ENCODE results near the gene KMT2A.

KMT2A gene

DNA sequence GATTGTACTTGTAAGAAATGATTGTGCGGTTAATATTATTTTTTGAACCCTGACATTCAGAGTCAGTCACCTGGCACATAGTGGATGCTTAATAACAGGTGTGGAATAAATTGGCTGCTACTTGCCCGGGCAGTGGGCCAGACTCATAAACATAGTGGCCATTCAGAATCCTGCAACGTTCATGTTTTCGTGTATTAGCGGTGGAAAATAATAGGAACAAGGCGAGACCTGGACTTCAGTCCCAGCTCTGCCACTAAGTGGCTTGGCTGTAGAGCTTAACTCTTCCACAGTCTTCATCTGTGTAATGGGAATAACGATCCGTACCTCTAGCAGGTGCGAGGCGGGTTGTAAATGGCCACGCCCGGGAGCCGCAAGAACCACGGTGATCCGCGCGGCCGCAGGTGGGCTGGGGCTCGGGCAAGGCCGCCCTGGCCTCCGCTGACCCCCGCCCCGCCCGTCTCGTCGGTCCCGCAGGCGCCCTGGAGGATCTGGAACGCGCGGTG, 93.9 kb downstream of the KMT2A start:
- Histone ChIP-seq H3K36me3 (peaks cover 0 to 21% (median 8%) of the 10 kb centered on the region in 11 experiments; a peak in 11 of 22 replicates), H3K4me1 (peaks cover 23 to 63% (median 45%) of the 10 kb centered on the region in 10 experiments), H3K4me3 (peak overlapping the region; percentile 67 to 88 (median 77)), H3K9ac (peak overlapping the region; percentile 71 to 94 (median 80)), H3K9me3 (replicated peaks in 1 of 11) (no peaks in the 10 kb centered on the region), H4K20me1 (peaks cover 0 to 3% (median 0%) of the 10 kb centered on the region in 11 experiments; a peak in 6 of 22 replicates), H3K4me2 (peak overlapping the region; percentile 81 to 99 (median 94)), H3K27ac (peak overlapping the region; percentile 17 to 87 (median 76); a peak in 20 of 22 replicates), H3K27me3 (peaks cover 0 to 23% (median 0%) of the 10 kb centered on the region in 11 experiments; a peak in 4 of 22 replicates)
- no peak for TF ChIP-seq Cebpa-rat (IDR thresholded peaks at IDR 0.05)

DNA sequence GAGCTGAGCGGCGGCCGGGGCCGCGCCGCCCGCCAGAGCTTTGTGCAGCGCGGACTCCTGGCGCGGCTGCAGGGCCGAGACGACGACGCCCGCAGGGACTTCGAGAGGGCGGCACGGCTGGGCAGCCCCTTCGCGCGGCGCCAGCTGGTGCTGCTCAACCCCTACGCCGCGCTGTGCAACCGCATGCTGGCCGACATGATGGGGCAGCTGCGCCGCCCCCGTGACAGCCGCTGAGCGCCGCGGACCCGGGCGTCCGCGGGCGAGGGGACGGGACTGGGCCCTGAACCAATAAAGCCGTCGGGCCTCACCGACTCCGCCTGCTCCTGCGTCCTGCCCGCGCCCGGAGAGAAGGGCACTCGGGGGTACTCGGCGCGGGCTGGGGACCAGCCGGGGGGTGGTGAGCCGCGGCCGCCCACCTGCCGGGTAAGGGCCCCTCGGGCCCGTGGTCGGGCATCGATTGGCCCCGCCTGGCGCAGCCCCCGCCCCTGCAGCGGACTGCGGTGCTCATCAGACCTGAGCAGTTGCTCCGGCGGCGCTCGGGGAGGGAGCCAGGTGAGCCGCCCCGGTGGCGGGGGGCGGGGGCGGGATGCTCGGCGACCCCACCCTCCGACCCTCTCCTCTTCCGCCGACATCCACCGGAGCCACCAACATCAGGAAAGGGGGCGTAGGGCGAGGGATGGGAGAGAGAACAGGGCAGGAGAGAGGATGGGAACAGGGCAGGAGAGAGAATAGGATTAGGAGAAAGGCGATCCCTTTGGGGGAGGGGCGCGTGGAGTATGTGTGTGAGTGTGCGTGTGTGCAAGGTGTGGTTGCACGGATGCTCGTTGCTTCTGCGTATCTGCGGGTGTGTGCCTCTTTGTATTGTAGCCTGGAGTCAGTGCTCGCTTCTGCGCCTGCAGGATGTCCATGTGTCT, 94.6 kb downstream of the KMT2A start, which contains the start of gene TMEM25:
TMEM25 (plus strand) TSS at position 510 of the 914 bp plus-strand sequence. CDS start 610 bp downstream, outside the sequence.
- Histone ChIP-seq H3K9ac (peak within 1 kb of the TSS; percentile 71 to 94 (median 80)), H3K36me3 (peaks cover 0 to 21% (median 8%) of the 10 kb centered on the region in 11 experiments; a peak in 10 of 22 replicates), H3K9me3 (replicated peaks in 1 of 11) (no peaks in the 10 kb centered on the region), H4K20me1 (no peaks in the 10 kb centered on the region), H3K4me3 (peak within 1 kb of the TSS; percentile 67 to 88 (median 77)), H3K4me2 (peak within 1 kb of the TSS; percentile 81 to 99 (median 94)), H3K27ac (peak within 1 kb of the TSS; percentile 17 to 87 (median 76); a peak in 21 of 22 replicates), H3K4me1 (peaks cover 16 to 56% (median 38%) of the 10 kb centered on the region in 10 experiments), H3K27me3 (peaks cover 0 to 23% (median 0%) of the 10 kb centered on the region in 11 experiments; a peak in 4 of 22 replicates)
- no peak for TF ChIP-seq Cebpa-rat (IDR thresholded peaks at IDR 0.05)

DNA sequence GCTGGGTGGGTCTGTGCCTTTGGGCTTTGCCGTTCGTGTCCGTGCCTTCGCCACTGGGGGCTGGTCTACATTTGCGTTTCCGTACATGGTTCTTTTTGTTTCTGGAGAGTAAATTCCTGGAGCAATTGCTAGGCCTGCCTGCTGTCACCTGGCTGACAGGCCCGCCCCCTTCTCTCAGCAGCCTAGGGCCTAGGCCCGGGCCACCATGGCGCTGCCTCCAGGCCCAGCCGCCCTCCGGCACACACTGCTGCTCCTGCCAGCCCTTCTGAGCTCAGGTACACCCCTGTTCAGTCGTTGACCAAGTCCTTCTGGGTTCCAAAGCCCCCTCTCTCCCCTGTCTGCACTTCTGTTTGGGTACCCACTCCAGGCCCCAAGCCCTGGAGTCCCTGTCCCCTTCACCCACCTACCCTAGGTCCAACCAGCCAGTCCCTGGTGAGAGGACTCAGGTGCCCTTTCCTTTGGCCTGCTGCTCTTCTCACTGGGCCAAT, 95.3 kb downstream of the KMT2A start:
- peak overlapping the region in 6 of 11 experiments; percentile 23 to 87 (median 80); a peak in 7 of 22 replicates for H3K27ac ChIP-seq

DNA sequence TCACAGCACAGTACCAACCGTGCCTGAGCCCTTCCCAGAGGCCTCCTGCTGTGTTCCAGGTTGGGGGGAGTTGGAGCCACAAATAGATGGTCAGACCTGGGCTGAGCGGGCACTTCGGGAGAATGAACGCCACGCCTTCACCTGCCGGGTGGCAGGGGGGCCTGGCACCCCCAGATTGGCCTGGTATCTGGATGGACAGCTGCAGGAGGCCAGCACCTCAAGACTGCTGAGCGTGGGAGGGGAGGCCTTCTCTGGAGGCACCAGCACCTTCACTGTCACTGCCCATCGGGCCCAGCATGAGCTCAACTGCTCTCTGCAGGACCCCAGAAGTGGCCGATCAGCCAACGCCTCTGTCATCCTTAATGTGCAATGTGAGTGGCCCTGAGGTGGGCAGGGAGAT, 95.8 kb downstream of the KMT2A start:
- H3K36me3 ChIP-seq, result peaks cover 0 to 21% (median 5%) of the 10 kb centered on the region in 11 experiments; a peak in 10 of 22 replicates
- H3K4me3 ChIP-seq, result peak overlapping the region in 4 of 10 experiments; percentile 69 to 81 (median 76); a peak in 5 of 20 replicates
- H3K4me2 ChIP-seq, result peak overlapping the region in 9 of 11 experiments; percentile 89 to 99 (median 94); a peak in 13 of 22 replicates
- no peak for TF ChIP-seq Cebpa-rat (IDR thresholded peaks at IDR 0.05)
- peaks cover 0 to 23% (median 0%) of the 10 kb centered on the region in 11 experiments; a peak in 4 of 22 replicates for H3K27me3 ChIP-seq
- peak overlapping the region in 2 of 11 experiments; percentile 23 to 82; a peak in 2 of 22 replicates for H3K27ac ChIP-seq
- no peaks in the 10 kb centered on the region for H3K9me3 ChIP-seq (replicated peaks in 1 of 11)
- H3K9ac ChIP-seq, result peak overlapping the region in 5 of 11 experiments; percentile 79 to 94 (median 86); a peak in 6 of 22 replicates
- no peaks in the 10 kb centered on the region for H4K20me1 ChIP-seq
- H3K4me1 ChIP-seq, result peaks cover 12 to 45% (median 32%) of the 10 kb centered on the region in 10 experiments

More for the DNA sequence above, 95.3 kb downstream of the KMT2A start:
- Histone ChIP-seq H3K36me3 (peaks cover 0 to 21% (median 7%) of the 10 kb centered on the region in 11 experiments; a peak in 10 of 22 replicates), H3K9me3 (replicated peaks in 1 of 11) (no peaks in the 10 kb centered on the region), H3K9ac (peak overlapping the region in 10 of 11 experiments; percentile 76 to 94 (median 82); a peak in 17 of 22 replicates), H3K4me3 (peak overlapping the region; percentile 67 to 88 (median 77)), H4K20me1 (no peaks in the 10 kb centered on the region), H3K27me3 (peaks cover 0 to 23% (median 0%) of the 10 kb centered on the region in 11 experiments; a peak in 4 of 22 replicates), H3K4me2 (peak overlapping the region; percentile 81 to 99 (median 94)), H3K4me1 (peaks cover 12 to 49% (median 35%) of the 10 kb centered on the region in 10 experiments)
- TF ChIP-seq Cebpa-rat (IDR thresholded peaks at IDR 0.05), result no peak

DNA sequence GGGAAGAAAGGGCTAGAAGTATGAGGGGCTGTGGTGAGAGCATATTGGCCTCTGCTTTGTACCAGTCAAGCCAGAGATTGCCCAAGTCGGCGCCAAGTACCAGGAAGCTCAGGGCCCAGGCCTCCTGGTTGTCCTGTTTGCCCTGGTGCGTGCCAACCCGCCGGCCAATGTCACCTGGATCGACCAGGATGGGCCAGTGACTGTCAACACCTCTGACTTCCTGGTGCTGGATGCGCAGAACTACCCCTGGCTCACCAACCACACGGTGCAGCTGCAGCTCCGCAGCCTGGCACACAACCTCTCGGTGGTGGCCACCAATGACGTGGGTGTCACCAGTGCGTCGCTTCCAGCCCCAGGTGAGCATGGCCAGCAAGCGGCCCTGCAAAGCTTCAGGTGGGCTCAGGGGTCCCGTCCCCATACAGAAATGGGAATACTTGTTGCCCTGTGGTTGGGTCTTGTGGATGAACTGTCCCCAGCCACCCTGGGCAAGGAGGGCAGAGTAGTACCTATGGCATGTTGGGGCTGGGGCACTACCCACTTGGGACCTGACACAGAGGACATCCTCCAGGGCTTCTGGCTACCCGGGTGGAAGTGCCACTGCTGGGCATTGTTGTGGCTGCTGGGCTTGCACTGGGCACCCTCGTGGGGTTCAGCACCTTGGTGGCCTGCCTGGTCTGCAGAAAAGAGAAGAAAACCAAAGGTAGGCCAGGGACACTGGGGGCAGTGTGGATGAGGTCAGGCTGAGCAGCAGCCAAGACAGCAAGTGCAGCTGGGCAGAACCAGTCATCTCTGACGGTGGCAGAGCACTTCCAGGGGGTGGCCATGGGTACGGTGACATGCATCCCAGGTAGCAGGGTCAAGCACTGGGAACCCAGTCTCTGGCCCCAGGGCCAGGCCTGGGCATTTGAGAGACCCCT, 96.8 kb downstream of the KMT2A start:
- Histone ChIP-seq H3K36me3 (peaks cover 0 to 13% (median 0%) of the 10 kb centered on the region in 11 experiments; a peak in 5 of 22 replicates), H3K9me3 (replicated peaks in 1 of 11) (no peaks in the 10 kb centered on the region), H3K27me3 (peaks cover 0 to 23% (median 0%) of the 10 kb centered on the region in 11 experiments; a peak in 4 of 22 replicates), H3K4me1 (peaks cover 12 to 38% (median 31%) of the 10 kb centered on the region in 10 experiments), H4K20me1 (no peaks in the 10 kb centered on the region), H3K9ac (no peak overlapping the region), H3K27ac (no peak overlapping the region), H3K4me2 (no peak overlapping the region), H3K4me3 (no peak overlapping the region)
- no peak for TF ChIP-seq Cebpa-rat (IDR thresholded peaks at IDR 0.05)

DNA sequence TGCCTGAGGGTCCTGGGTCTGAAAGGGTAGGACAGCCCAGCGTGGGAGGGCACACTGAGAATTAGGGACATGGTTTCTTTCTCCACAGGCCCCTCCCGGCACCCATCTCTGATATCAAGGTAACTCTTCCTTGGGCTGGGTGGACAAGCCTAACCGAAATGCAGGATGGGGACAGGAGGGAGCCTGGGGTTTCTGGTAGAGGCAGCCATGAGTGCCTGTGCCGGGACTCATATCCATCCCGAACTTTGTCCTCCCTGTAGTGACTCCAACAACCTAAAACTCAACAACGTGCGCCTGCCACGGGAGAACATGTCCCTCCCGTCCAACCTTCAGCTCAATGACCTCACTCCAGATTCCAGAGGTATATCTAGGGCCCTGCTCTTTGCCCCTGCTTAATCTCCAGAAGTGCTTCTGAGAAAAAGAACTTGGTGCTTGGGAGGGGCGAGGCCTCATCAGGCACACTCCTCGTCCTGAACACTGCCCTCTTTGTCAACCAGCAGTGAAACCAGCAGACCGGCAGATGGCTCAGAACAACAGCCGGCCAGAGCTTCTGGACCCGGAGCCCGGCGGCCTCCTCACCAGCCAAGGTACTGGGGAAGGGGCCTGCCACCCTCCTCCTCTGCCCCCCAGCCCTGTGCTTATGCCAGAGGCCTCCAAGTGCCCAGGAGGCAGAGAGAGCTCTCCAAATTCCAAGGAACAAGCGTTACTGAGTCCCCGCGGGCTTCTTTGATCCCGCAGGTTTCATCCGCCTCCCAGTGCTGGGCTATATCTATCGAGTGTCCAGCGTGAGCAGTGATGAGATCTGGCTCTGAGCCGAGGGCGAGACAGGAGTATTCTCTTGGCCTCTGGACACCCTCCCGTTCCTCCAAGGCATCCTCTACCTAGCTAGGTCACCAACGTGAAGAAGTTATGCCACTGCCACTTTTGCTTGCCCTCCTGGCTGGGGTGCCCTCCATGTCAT, 97.8 kb downstream of the KMT2A start:
- no peak for TF ChIP-seq Cebpa-rat (IDR thresholded peaks at IDR 0.05)
- H3K9me3 ChIP-seq (replicated peaks in 1 of 11), result no peaks in the 10 kb centered on the region

DNA sequence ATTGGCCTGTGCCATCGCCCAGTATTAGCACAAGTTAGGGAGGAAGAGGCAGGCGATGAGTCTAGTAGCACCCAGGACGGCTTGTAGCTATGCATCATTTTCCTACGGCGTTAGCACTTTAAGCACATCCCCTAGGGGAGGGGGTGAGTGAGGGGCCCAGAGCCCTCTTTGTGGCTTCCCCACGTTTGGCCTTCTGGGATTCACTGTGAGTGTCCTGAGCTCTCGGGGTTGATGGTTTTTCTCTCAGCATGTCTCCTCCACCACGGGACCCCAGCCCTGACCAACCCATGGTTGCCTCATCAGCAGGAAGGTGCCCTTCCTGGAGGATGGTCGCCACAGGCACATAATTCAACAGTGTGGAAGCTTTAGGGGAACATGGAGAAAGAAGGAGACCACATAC, 99.0 kb downstream of the KMT2A start:
- H3K36me3 ChIP-seq, result peaks cover 0 to 12% (median 0%) of the 10 kb centered on the region in 11 experiments; a peak in 4 of 22 replicates
- H3K4me1 ChIP-seq, result peaks cover 0 to 20% (median 13%) of the 10 kb centered on the region in 10 experiments; a peak in 17 of 20 replicates
- H3K9me3 ChIP-seq (replicated peaks in 1 of 11), result no peaks in the 10 kb centered on the region
- H4K20me1 ChIP-seq, result no peaks in the 10 kb centered on the region
- no peak overlapping the region for H3K4me2 ChIP-seq
- no peak overlapping the region for H3K27ac ChIP-seq
- no peak overlapping the region for H3K9ac ChIP-seq
- peaks cover 0 to 10% (median 0%) of the 10 kb centered on the region in 11 experiments; a peak in 4 of 22 replicates for H3K27me3 ChIP-seq
- no peak for TF ChIP-seq Cebpa-rat (IDR thresholded peaks at IDR 0.05)
- no peak overlapping the region for H3K4me3 ChIP-seq

More for the DNA sequence above, 97.8 kb downstream of the KMT2A start:
- Histone ChIP-seq H3K36me3 (peaks cover 0 to 12% (median 0%) of the 10 kb centered on the region in 11 experiments; a peak in 3 of 22 replicates), H3K27ac (no peak overlapping the region), H4K20me1 (no peaks in the 10 kb centered on the region), H3K4me3 (no peak overlapping the region), H3K4me1 (peaks cover 12 to 32% (median 25%) of the 10 kb centered on the region in 10 experiments), H3K9ac (no peak overlapping the region), H3K27me3 (peaks cover 0 to 23% (median 0%) of the 10 kb centered on the region in 11 experiments; a peak in 4 of 22 replicates), H3K4me2 (no peak overlapping the region)

All from BLaER1 treated with 17β-estradiol and CSF1 and Interleukin-3, amounts not matched to agents 10 nM and 100 nM (cell line).